GM23338 (cell line): ENCODE data around the gene NECAP2. TPM values are rescaled to one million over a fixed set of nuclear protein-coding genes. Genes with fewer than 3 reads are reported as not detected.
"Not testable (repeated sequence)": the region's sequence is repeated elsewhere in the genome, so short reads cannot be mapped to it uniquely, and the experiment has no call there.

ENCODE experiments used
- ATAC-seq: fragments of 200-7000 bp; cut with Tn5 transposase; 3 replicates; pipeline ENCODE4 v1.9.1; 2020
- DNase-seq: peaks from one replicate; pipeline ENCODE4 v3.0.0-alpha.2; 2015; ENCODE audit warnings: low spot score
- H2AFZ ChIP-seq: fragments of 200-600 bp; sonication (generic); 2 replicates; pipeline ENCODE4 v1.8.0; 2016; ENCODE audit warnings: antibody characterized with exemption, mild to moderate bottlenecking, moderate library complexity
- H3F3A ChIP-seq: fragments of 200-600 bp; sonication (generic); replicated peaks from 2 replicates; pipeline ENCODE4 v1.8.0; 2017; ENCODE audit warnings: antibody characterized with exemption, mixed run types, low read depth
- H3K27ac ChIP-seq: fragments of 200-600 bp; sonication (generic); 2 replicates; pipeline ENCODE4 v1.6.1; 2016; ENCODE audit warnings: low read depth
- H3K27me3 ChIP-seq: fragments of 200-600 bp; sonication (generic); 2 replicates; pipeline ENCODE4 v1.8.0; 2016; ENCODE audit warnings: mild to moderate bottlenecking, mixed run types, moderate library complexity; ENCODE audit not compliant: insufficient read depth
- H3K36me3 ChIP-seq: fragments of 200-600 bp; sonication (generic); 2 replicates; pipeline ENCODE4 v1.8.0; 2016; ENCODE audit warnings: mild to moderate bottlenecking; ENCODE audit not compliant: insufficient read depth
- H3K4me1 ChIP-seq: fragments of 200-600 bp; sonication (generic); 2 replicates; pipeline ENCODE4 v1.8.0; 2016; ENCODE audit warnings: mild to moderate bottlenecking, moderate library complexity; ENCODE audit not compliant: insufficient read depth
- H3K4me2 ChIP-seq: fragments of 200-600 bp; sonication (generic); 2 replicates; pipeline ENCODE4 v1.7.1; 2017; ENCODE audit warnings: mixed run types
- H3K4me3 ChIP-seq: fragments of 200-600 bp; sonication (generic); 2 replicates; pipeline ENCODE4 v1.6.1; 2016; ENCODE audit warnings: mixed run types
- H3K79me2 ChIP-seq: fragments of 200-600 bp; sonication (generic); replicated peaks from 2 replicates; pipeline ENCODE4 v1.8.0; 2017; ENCODE audit warnings: mild to moderate bottlenecking; ENCODE audit not compliant: insufficient read depth
- H3K9me2 ChIP-seq: fragments of 200-600 bp; sonication (generic); 2 replicates; pipeline ENCODE4 v1.8.0; 2017; ENCODE audit not compliant: insufficient read depth
- H4K20me1 ChIP-seq: fragments of 200-600 bp; sonication (generic); replicated peaks from 2 replicates; pipeline ENCODE4 v1.8.0; 2017; ENCODE audit warnings: mild to moderate bottlenecking; ENCODE audit not compliant: insufficient read depth
- H3K27ac Mint-ChIP-seq: 2 replicates; pipeline ENCODE4 v1.8.0; 2020; ENCODE audit warnings: inconsistent platforms, mild to moderate bottlenecking, moderate library complexity, mixed read lengths
- H3K27me3 Mint-ChIP-seq: 3 replicates; pipeline ENCODE4 v1.8.0; 2022; ENCODE audit warnings: low read depth, mild to moderate bottlenecking, moderate library complexity, mixed read lengths, inconsistent platforms; ENCODE audit not compliant: insufficient read depth, poor library complexity
- H3K36me3 Mint-ChIP-seq: 3 replicates; pipeline ENCODE4 v1.8.0; 2021; ENCODE audit warnings: low read depth, mild to moderate bottlenecking, inconsistent platforms, moderate library complexity, mixed read lengths
- H3K4me1 Mint-ChIP-seq: 3 replicates; pipeline ENCODE4 v1.8.0; 2020; ENCODE audit warnings: mild to moderate bottlenecking, inconsistent platforms, mixed read lengths
- H3K4me3 Mint-ChIP-seq: 3 replicates; pipeline ENCODE4 v1.8.0; 2021; ENCODE audit warnings: moderate library complexity, mild to moderate bottlenecking, inconsistent platforms, mixed read lengths
- H3K9me3 Mint-ChIP-seq: 3 replicates; pipeline ENCODE4 v1.8.0; 2020; ENCODE audit warnings: moderate library complexity, mild to moderate bottlenecking, inconsistent platforms, mixed read lengths
- EZH2 ChIP-seq: fragments of 200-600 bp; sonication (generic); IDR thresholded peaks from one replicate; pipeline ENCODE4 v1.8.0; 2017; ENCODE audit warnings: antibody characterized with exemption, mild to moderate bottlenecking, low read depth; ENCODE audit not compliant: unreplicated experiment
- JUNB ChIP-seq: IDR thresholded peaks from one replicate; pipeline ENCODE4 v1.6.1; 2016; ENCODE audit warnings: antibody characterized with exemption; ENCODE audit not compliant: unreplicated experiment
- NANOG ChIP-seq: IDR thresholded peaks from 2 replicates; pipeline ENCODE4 v1.6.1; 2016; ENCODE audit warnings: antibody characterized with exemption, borderline replicate concordance
- POLR2AphosphoS5 ChIP-seq: IDR thresholded peaks from 2 replicates; pipeline ENCODE4 v1.6.1; 2016; ENCODE audit warnings: antibody characterized with exemption, low read depth
- ZNF114 ChIP-seq: fragments of 250-450 bp; sonication (Bioruptor Pico); IDR thresholded peaks from 2 replicates; pipeline ENCODE4 v1.5.0; 2020; ENCODE audit warnings: mild to moderate bottlenecking, moderate library complexity
- ZNF331 ChIP-seq: fragments of 250-450 bp; sonication (Bioruptor Pico); IDR thresholded peaks from 2 replicates; pipeline ENCODE4 v1.5.0; 2020; ENCODE audit warnings: low read depth, mild to moderate bottlenecking, moderate library complexity
- polyA plus RNA-seq: library from polyadenylated mRNA; unstranded; fragments of >200 nt; fragmentation: Nextera tagmentation; extraction: Ambion mirVana; gene quantifications from 2 replicates; pipeline ENCODE4 v1.2.1, GENCODE V29; 2016
- total RNA-seq: library from RNA; depleted of rRNA; stranded (reverse); fragments of >200 nt; shearing (Covaris generic); gene quantifications from 2 replicates; pipeline ENCODE4 v1.2.3, GENCODE V29; 2014
- TF ChIP-seq, protein P1 (sequence below): IDR thresholded peaks from one replicate; pipeline ENCODE4 v1.6.1; 2018; ENCODE audit warnings: antibody characterized with exemption; ENCODE audit not compliant: unreplicated experiment
- TF ChIP-seq, protein P2 (sequence below), 2 experiments: fragments of 200-600 bp in 1 of 2; sonication (generic) in 1 of 2; conservative IDR thresholded peaks; 2 replicates each; pipeline versions ENCODE4 v1.5.1 to v1.6.1; 2016 to 2017; ENCODE audit warnings: antibody characterized with exemption in 2 of 2, low read depth in 2 of 2, mild to moderate bottlenecking in 2 of 2, moderate library complexity in 1 of 2

NECAP2 gene
- total and polyA plus RNA-seq, 2 experiments from 2014 or later = 20.2 to 28.9 TPM

DNA sequence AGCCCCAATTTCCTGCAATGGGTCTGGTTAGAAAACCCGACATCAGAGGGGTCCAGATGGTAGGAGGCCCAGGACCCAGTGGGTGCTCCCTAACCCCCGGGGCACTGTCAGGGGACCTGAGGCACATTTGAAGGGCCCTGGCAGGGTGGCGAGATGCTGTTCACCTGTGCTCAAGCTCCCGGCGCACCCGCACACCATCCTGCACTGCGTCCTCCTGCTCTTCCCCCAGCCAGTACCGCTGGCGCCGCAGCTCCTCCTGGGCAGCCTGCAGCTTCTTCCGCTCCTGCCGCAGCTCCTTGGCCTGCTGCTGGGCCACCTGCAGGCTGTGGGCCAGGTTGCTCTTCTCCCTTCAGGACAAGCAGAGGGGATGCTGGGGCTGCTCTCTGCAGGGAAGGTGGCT lies 37.6 kb downstream of the NECAP2 start (continued):
- TF ChIP-seq EZH2 (no peak), ZNF331 (CRISPR knock-in tag) (no peak), JUNB (no peak), POLR2AphosphoS5 (no peak), ZNF114 (CRISPR knock-in tag) (no peak), NANOG (no peak)
- TF ChIP-seq, protein P1, sequence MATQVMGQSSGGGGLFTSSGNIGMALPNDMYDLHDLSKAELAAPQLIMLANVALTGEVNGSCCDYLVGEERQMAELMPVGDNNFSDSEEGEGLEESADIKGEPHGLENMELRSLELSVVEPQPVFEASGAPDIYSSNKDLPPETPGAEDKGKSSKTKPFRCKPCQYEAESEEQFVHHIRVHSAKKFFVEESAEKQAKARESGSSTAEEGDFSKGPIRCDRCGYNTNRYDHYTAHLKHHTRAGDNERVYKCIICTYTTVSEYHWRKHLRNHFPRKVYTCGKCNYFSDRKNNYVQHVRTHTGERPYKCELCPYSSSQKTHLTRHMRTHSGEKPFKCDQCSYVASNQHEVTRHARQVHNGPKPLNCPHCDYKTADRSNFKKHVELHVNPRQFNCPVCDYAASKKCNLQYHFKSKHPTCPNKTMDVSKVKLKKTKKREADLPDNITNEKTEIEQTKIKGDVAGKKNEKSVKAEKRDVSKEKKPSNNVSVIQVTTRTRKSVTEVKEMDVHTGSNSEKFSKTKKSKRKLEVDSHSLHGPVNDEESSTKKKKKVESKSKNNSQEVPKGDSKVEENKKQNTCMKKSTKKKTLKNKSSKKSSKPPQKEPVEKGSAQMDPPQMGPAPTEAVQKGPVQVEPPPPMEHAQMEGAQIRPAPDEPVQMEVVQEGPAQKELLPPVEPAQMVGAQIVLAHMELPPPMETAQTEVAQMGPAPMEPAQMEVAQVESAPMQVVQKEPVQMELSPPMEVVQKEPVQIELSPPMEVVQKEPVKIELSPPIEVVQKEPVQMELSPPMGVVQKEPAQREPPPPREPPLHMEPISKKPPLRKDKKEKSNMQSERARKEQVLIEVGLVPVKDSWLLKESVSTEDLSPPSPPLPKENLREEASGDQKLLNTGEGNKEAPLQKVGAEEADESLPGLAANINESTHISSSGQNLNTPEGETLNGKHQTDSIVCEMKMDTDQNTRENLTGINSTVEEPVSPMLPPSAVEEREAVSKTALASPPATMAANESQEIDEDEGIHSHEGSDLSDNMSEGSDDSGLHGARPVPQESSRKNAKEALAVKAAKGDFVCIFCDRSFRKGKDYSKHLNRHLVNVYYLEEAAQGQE = no peak
- TF ChIP-seq, protein P2, sequence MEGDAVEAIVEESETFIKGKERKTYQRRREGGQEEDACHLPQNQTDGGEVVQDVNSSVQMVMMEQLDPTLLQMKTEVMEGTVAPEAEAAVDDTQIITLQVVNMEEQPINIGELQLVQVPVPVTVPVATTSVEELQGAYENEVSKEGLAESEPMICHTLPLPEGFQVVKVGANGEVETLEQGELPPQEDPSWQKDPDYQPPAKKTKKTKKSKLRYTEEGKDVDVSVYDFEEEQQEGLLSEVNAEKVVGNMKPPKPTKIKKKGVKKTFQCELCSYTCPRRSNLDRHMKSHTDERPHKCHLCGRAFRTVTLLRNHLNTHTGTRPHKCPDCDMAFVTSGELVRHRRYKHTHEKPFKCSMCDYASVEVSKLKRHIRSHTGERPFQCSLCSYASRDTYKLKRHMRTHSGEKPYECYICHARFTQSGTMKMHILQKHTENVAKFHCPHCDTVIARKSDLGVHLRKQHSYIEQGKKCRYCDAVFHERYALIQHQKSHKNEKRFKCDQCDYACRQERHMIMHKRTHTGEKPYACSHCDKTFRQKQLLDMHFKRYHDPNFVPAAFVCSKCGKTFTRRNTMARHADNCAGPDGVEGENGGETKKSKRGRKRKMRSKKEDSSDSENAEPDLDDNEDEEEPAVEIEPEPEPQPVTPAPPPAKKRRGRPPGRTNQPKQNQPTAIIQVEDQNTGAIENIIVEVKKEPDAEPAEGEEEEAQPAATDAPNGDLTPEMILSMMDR (conservative IDR thresholded peaks at IDR 0.05; ENCODE audit: low read depth in 2 of 2) = no peak

DNA sequence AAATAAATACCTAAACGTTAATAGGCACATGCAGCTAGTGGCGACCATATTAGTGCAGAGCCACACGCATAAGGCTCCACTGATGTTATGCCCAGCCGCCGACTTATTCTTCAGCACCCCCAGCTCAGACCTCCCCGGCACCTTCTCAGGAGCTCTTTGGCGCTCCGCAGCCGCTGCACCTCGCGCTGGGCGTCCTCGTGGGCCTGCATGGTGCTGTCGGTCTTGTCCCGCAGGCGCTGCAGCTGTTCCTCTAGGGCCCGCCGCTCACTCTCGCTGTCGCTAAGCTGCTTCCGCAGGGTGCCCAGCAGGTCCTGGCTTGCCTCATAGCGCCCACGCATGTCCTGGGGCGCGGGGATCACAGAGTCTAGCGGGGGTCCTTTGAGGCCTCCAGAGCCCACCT lies 42.6 kb downstream of the NECAP2 start:
- not testable (repeated sequence) for H3K36me3 ChIP-seq, DNase-seq, H3F3A ChIP-seq, H3K9me3 Mint-ChIP-seq, H2AFZ ChIP-seq, H3K27ac Mint-ChIP-seq, H3K4me3 Mint-ChIP-seq, H3K79me2 ChIP-seq, H4K20me1 ChIP-seq, H3K27ac ChIP-seq, H3K4me2 ChIP-seq, H3K4me1 Mint-ChIP-seq, H3K27me3 Mint-ChIP-seq, H3K4me1 ChIP-seq, H3K9me2 ChIP-seq, H3K27me3 ChIP-seq, H3K4me3 ChIP-seq
- ATAC-seq = peak; percentile 34
- peaks cover 25% of the 10 kb centered on the region; the same call in 2 of the 3 replicates for H3K36me3 Mint-ChIP-seq

DNA sequence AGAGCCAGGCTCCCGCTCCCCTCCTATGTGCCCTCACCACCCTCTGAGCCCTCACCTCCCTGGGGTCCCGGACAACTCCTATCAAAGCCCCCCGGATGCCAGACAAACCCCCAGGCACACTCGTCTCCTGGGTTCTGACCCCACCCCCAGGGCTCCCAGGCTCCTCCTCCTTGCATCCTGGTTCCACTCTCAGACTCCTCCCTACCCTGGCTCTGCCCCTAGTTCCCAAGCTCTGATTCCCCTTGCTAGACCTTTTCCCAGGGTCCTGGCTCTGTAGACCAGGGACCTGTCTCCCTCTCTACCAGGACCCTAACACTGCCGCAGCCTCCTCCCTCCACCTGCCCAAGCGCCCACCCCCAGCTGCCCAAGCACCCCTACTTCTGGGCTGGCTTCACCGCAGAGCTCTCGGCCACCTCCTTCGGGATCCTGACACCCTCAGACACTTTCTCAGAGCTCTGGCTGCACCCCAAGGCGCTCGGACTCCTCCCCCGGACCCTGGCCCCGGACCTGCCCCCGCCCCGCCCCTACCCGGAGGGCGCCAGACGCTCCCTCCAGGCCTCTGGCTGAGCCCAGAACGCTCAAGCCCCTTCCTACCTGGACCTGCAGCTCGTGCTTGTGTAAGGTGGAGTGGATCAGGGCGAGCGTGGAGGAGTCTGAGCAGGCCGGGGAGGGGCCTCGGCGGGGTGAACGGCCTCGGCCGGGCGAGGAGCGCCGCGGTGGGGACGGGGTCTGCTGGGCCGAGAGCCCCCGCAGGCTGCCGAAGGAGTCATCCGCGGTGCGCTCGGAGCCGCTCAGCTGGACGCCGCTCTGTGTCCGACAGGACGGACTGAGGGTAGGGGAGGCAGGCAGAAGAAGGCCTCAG lies 43.3 kb downstream of the NECAP2 start:
- H3K4me3 Mint-ChIP-seq, H3K79me2 ChIP-seq, H4K20me1 ChIP-seq, H3K4me1 Mint-ChIP-seq, H3K4me1 ChIP-seq, H3K27me3 Mint-ChIP-seq, H3K4me3 ChIP-seq, H3K27ac ChIP-seq, H3K4me2 ChIP-seq, H2AFZ ChIP-seq, H3K27me3 ChIP-seq, H3K9me2 ChIP-seq, H3K9me3 Mint-ChIP-seq, H3K36me3 ChIP-seq, H3K27ac Mint-ChIP-seq, DNase-seq, H3F3A ChIP-seq: not testable (repeated sequence)
- peak; percentile 85 for ATAC-seq
- peaks cover 21% of the 10 kb centered on the region for H3K36me3 Mint-ChIP-seq
